Testis (tissue), 3 donors: ENCODE results near the gene ADPRS. TPM values are rescaled to one million over a fixed set of nuclear protein-coding genes. Genes with fewer than 3 reads are reported as not detected.

Source experiments
- DNase-seq: peaks from one replicate; pipeline ENCODE4 v3.0.0-alpha.2; 2019
- H3K27ac ChIP-seq, 2 donors: fragments of 200-600 bp; sonication (generic); one replicate each; pipeline ENCODE4 v1.5.1; 2019
- H3K27me3 ChIP-seq: fragments of 200-600 bp; sonication (generic); one replicate; pipeline ENCODE4 v1.5.1; 2019
- H3K36me3 ChIP-seq: fragments of 200-600 bp; sonication (generic); one replicate; pipeline ENCODE4 v1.5.1; 2017; ENCODE audit warnings: low read depth; ENCODE audit errors: missing control alignments
- H3K4me1 ChIP-seq: fragments of 200-600 bp; sonication (generic); one replicate; pipeline ENCODE4 v1.5.1; 2019
- H3K4me3 ChIP-seq, 2 donors: fragments of 200-600 bp; sonication (generic); one replicate each; pipeline ENCODE4 v1.5.1; 2017 to 2019
- H3K9me3 ChIP-seq: fragments of 200-600 bp; sonication (generic); one replicate; pipeline ENCODE4 v1.5.1; 2017
- POLR2A ChIP-seq: fragments of 450-650 bp; IDR thresholded peaks from one replicate; pipeline ENCODE4 v1.6.1; 2017; ENCODE audit warnings: antibody characterized with exemption, mild to moderate bottlenecking, moderate library complexity
- WGBS, 2 donors: methylation state at CpG; one replicate each; pipeline ENCODE4 v1.1.5; 2018; 5-methylcytosine and 5-hydroxymethylcytosine counted together
- intact Hi-C: fragments of 100-400 bp; cut with DNase I; formaldehyde crosslinking; loops from one replicate; pipeline ENCODE4 v1.15.1; 2023; ENCODE audit warnings: low total_unique reads
- polyA plus RNA-seq: library from polyadenylated mRNA; stranded (reverse); fragments of 350-450 nt; fragmentation: Illumina TruSeq; extraction: RNeasy Lipid Tissue Mini Kit (QIAGEN cat#74804); gene quantifications from one replicate; pipeline ENCODE4 v1.2.3, GENCODE V29; 2014; ENCODE audit warnings: low read depth, low replicate concordance; ENCODE audit not compliant: insufficient read depth
- total RNA-seq, 2 donors: library from RNA; depleted of rRNA; stranded (reverse); fragments of >200 nt; gene quantifications; one replicate each; pipeline ENCODE4 v1.2.3, GENCODE V29; 2016
- TF ChIP-seq, protein P1 (sequence below), 3 experiments: fragments of 450-650 bp in 2 of 3; fragments of 200-600 bp in 1 of 3; sonication (generic) in 1 of 3; IDR thresholded peaks; one replicate each; pipeline ENCODE4 v1.5.1; 2016 to 2019; ENCODE audit warnings: antibody characterized with exemption in 3 of 3, mild to moderate bottlenecking in 2 of 3, moderate library complexity in 1 of 3

The ADPRS gene
- total and polyA plus RNA-seq, 3 donors from 2014 or later = 41.8 to 106 (median 84.4) TPM

DNA sequence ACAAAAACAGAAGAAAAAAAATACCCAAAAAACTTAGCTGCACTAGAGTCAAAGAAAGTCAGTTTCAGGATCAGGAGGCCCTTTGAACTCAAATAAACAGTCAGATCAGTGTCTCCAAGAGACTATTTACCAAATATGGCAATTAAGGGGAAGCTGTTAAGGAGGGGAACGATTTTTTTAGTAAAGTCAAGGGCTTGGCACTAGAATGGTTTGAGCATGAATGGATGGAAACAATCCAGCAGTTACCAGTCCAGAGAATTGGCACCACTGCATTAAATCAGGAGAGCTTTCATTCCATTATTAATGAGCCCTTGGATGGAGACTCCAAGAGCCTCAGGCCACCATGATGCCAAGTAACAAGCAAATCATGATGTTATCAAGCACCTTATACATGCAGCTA lies 53.4 kb downstream of the ADPRS start:
- no peak overlapping the region for H3K4me3 ChIP-seq
- intact Hi-C loops = no loop called here
- 25 to 26% methylated on average over 1 of the region's 1 CpG for WGBS, 2 donors
- TF ChIP-seq POLR2A = no peak
- TF ChIP-seq, protein P1, sequence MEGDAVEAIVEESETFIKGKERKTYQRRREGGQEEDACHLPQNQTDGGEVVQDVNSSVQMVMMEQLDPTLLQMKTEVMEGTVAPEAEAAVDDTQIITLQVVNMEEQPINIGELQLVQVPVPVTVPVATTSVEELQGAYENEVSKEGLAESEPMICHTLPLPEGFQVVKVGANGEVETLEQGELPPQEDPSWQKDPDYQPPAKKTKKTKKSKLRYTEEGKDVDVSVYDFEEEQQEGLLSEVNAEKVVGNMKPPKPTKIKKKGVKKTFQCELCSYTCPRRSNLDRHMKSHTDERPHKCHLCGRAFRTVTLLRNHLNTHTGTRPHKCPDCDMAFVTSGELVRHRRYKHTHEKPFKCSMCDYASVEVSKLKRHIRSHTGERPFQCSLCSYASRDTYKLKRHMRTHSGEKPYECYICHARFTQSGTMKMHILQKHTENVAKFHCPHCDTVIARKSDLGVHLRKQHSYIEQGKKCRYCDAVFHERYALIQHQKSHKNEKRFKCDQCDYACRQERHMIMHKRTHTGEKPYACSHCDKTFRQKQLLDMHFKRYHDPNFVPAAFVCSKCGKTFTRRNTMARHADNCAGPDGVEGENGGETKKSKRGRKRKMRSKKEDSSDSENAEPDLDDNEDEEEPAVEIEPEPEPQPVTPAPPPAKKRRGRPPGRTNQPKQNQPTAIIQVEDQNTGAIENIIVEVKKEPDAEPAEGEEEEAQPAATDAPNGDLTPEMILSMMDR (IDR thresholded peaks at IDR 0.05) = no peak
- no peaks in the 10 kb centered on the region for H3K36me3 ChIP-seq
- H3K4me1 ChIP-seq = peaks cover 15% of the 10 kb centered on the region
- H3K9me3 ChIP-seq = no peaks in the 10 kb centered on the region
- no peak overlapping the region for H3K27ac ChIP-seq
- DNase-seq = no peak
- H3K27me3 ChIP-seq = no peaks in the 10 kb centered on the region

DNA sequence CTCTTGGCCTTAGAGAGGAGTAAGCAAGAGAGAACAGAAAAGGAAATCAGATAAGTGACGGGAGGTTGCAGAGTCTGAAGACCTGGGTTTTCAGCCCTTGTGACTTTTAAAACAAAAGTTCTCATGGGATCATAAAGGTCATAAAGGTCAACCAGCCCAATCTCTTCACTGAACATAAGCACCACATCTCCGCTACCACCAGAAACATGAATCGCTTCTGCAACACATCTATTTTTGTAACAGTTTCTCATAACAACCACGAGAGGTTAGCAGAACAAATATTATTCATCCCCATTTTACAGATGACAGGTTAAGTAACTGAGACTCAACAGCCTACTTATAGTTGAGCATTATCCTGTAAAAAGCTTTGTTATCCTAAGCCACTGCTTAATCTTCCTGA lies 54.7 kb downstream of the ADPRS start:
- Histone ChIP-seq H3K9me3 (no peaks in the 10 kb centered on the region), H3K36me3 (no peaks in the 10 kb centered on the region), H3K27ac (no peak overlapping the region), H3K4me1 (peaks cover 15% of the 10 kb centered on the region), H3K27me3 (no peaks in the 10 kb centered on the region), H3K4me3 (no peak overlapping the region)
- WGBS, 2 donors = 81 to 87% methylated on average over 4 of the region's 4 CpGs
- TF ChIP-seq POLR2A = no peak
- TF ChIP-seq, protein P1 (IDR thresholded peaks at IDR 0.05) = no peak
- DNase-seq = no peak
- intact Hi-C loops = no loop called here

Other genes starting within 250 kb of the ADPRS start
- gene AGO1, start 205.7 kb upstream of the ADPRS start, total RNA-seq = 10 to 100 TPM; 32.3 to 41.9 TPM
- gene AGO1, start 205.7 kb upstream of the ADPRS start, polyA plus RNA-seq = 11.5 TPM
- 10 to 100 TPM; 42.6 to 47.2 TPM for gene AGO3, start 157.8 kb upstream of the ADPRS start, total RNA-seq
- 22.4 TPM for gene AGO3, start 157.8 kb upstream of the ADPRS start, polyA plus RNA-seq
- 10 to 100 TPM; 35.1 to 65.0 TPM for gene TEKT2, start 4.8 kb upstream of the ADPRS start, total RNA-seq
- 117 TPM for gene TEKT2, start 4.8 kb upstream of the ADPRS start, polyA plus RNA-seq
- 1 to 10 TPM; 1.3 to 2.0 TPM for gene COL8A2, start 36.3 kb downstream of the ADPRS start, total RNA-seq
- gene COL8A2, start 36.3 kb downstream of the ADPRS start, polyA plus RNA-seq = 4.2 TPM
- gene TRAPPC3, start 60.6 kb downstream of the ADPRS start, total RNA-seq = 100 to 1,000 TPM; 109 to 146 TPM
- gene TRAPPC3, start 60.6 kb downstream of the ADPRS start, polyA plus RNA-seq = 111 TPM
- gene MAP7D1, start 67.3 kb downstream of the ADPRS start, total RNA-seq = 10 to 100 TPM; 45.4 to 59.6 TPM
- 50.2 TPM for gene MAP7D1, start 67.3 kb downstream of the ADPRS start, polyA plus RNA-seq
- gene THRAP3, start 135.6 kb downstream of the ADPRS start, total RNA-seq = 100 to 1,000 TPM in 1 of 2 donors, 10 to 100 TPM in 1; 93.0 to 112 TPM
- 72.5 TPM for gene THRAP3, start 135.6 kb downstream of the ADPRS start, polyA plus RNA-seq
- 10 to 100 TPM in 1 of 2 donors, 1 to 10 TPM in 1; 6.8 to 12.8 TPM for gene SH3D21, start 217.5 kb downstream of the ADPRS start, total RNA-seq
- gene SH3D21, start 217.5 kb downstream of the ADPRS start, polyA plus RNA-seq = 14.9 TPM
- gene EVA1B, start 234.8 kb downstream of the ADPRS start, total RNA-seq = 10 to 100 TPM in 1 of 2 donors, 1 to 10 TPM in 1; 9.1 to 19.4 TPM
- 9.6 TPM for gene EVA1B, start 234.8 kb downstream of the ADPRS start, polyA plus RNA-seq